Measurements from ENCODE around the gene MTHFSD. TPM values are rescaled to one million over a fixed set of nuclear protein-coding genes. Genes with fewer than 3 reads are reported as not detected.

Gene MTHFSD
- total and polyA plus RNA-seq, 7 experiments from 2014 or later: 16.7 to 46.7 (median 28.1) TPM

- H3K9me3 Mint-ChIP-seq: no peaks in the 10 kb centered on the region
- Histone ChIP-seq H3K4me3 (ENCODE audit: low read length) (no peak overlapping the region), H3K27ac (ENCODE audit: low read depth, low read length) (no peak overlapping the region), H3K36me3 (ENCODE audit: control insufficient read depth in 2 of 3, insufficient read depth in 3 of 3, low read length in 3 of 3) (no peaks in the 10 kb centered on the region), H3K9me3 (ENCODE audit: control insufficient read depth in 2 of 3, low read length in 3 of 3) (no peaks in the 10 kb centered on the region), H3K27me3 (ENCODE audit: control insufficient read depth in 2 of 2, insufficient read depth in 2 of 2, low read length in 2 of 2) (peaks cover 0 to 4% of the 10 kb centered on the region in 2 donors), H3K4me1 (ENCODE audit: control insufficient read depth in 2 of 2, insufficient read depth in 2 of 2, low read length in 2 of 2) (no peaks in the 10 kb centered on the region)
- no peak for ATAC-seq
- no peak overlapping the region for H3K27ac Mint-ChIP-seq
- H3K4me3 Mint-ChIP-seq: peak overlapping the region in 1 of 10 donors; percentile 40
- peaks cover 52 to 72% (median 55%) of the 10 kb centered on the region in 5 donors for H3K27me3 Mint-ChIP-seq
- H3K36me3 Mint-ChIP-seq: peaks cover 0 to 9% (median 0%) of the 10 kb centered on the region in 5 donors
- H3K4me1 Mint-ChIP-seq: peaks cover 5 to 22% (median 18%) of the 10 kb centered on the region in 7 donors
- intact Hi-C loops (cut with micrococcal nuclease): no loop called here
- DNase-seq: no peak
- POLR2A ChIA-PET: no interaction called here
- CTCF ChIA-PET: no interaction called here
Measured at GRCh38 chr16:86512301-86512859, 42.7 kb downstream of the MTHFSD start.

DNA sequence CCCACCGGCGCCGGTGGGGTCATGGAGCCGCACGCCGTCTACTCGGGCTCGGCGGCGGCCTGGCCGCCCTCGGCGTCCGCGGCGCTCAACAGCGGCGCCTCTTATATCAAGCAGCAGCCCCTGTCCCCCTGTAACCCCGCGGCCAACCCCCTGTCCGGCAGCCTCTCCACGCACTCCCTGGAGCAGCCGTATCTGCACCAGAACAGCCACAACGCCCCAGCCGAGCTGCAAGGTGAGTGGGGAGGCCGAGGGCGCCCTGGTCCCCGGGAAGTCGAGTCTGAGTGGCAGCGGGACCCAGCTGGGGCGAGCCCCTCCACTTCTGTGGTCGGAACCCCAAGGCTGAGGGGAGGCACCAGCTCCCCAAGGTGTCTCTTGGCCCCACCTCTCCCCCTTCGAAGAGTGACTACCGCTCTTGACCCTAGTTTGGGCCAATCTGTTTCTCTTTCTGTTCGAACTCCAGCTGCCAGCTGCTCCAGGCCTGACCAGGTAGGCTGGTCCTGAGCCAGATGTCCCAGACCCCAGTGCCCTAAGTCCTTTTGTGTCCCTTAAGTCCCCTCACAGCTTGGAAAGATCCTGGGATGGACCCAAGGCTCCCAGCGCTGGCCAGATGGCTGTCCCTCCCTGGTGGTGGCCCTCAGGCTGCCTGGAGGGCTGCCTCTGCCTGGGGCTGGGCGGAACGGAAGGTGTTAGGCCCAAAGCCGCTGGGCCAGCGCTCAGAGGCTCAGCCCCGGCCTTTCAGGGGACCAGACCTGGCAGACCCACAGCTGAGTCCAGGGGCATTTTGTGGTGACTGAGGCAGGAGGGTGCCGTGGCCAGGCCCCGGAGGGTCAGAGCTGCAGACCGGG lies 43.5 kb downstream of the MTHFSD start:
- peak overlapping the region in 7 of 10 donors; percentile 18 to 80 (median 60) for H3K4me3 Mint-ChIP-seq
- peaks cover 4 to 6% of the 10 kb centered on the region in 2 donors for H3K27me3 ChIP-seq (ENCODE audit: control insufficient read depth in 2 of 2, insufficient read depth in 2 of 2, low read length in 2 of 2)
- CTCF ChIA-PET: no interaction called here

DNA sequence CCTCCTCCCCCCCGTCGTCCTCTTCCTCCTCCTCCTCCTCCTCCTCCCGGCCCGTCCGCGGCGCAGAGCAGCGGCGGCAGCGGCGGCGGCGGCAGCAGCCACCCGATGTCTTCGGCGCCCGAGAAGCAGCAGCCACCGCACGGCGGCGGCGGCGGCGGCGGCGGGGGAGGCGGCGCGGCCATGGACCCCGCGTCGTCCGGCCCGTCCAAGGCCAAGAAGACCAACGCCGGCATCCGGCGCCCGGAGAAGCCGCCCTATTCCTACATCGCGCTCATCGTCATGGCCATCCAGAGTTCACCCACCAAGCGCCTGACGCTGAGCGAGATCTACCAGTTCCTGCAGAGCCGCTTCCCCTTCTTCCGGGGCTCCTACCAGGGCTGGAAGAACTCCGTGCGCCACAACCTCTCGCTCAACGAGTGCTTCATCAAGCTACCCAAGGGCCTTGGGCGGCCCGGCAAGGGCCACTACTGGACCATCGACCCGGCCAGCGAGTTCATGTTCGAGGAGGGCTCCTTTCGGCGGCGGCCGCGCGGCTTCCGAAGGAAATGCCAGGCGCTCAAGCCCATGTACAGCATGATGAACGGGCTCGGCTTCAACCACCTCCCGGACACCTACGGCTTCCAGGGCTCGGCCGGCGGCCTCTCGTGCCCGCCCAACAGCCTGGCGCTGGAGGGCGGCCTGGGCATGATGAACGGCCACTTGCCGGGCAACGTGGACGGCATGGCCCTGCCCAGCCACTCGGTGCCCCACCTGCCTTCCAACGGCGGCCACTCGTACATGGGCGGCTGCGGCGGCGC lies 44.4 kb downstream of the MTHFSD start, which contains the start of gene FOXF1:
Gene FOXF1 (plus strand): TSS at position 63 of the 797 bp plus-strand sequence. CDS start 43 bp downstream, at position 106.
- DNase-seq (no peak), ATAC-seq (no peak)
- Mint-ChIP-seq H3K36me3 (peaks cover 0 to 10% (median 0%) of the 10 kb centered on the region in 5 donors), H3K27ac (peak within 1 kb of the TSS in 1 of 9 donors; percentile 62), H3K4me3 (peak within 1 kb of the TSS; percentile 42 to 91 (median 82)), H3K9me3 (peaks cover 0 to 2% (median 0%) of the 10 kb centered on the region in 11 donors), H3K4me1 (peaks cover 8 to 35% (median 31%) of the 10 kb centered on the region in 7 donors), H3K27me3 (peaks cover 60 to 74% (median 63%) of the 10 kb centered on the region in 5 donors)
- Histone ChIP-seq H3K27me3 (ENCODE audit: control insufficient read depth in 2 of 2, insufficient read depth in 2 of 2, low read length in 2 of 2) (peaks cover 4 to 6% of the 10 kb centered on the region in 2 donors), H3K27ac (ENCODE audit: low read depth, low read length) (no peak within 1 kb of the TSS), H3K4me1 (ENCODE audit: control insufficient read depth in 2 of 2, insufficient read depth in 2 of 2, low read length in 2 of 2) (no peaks in the 10 kb centered on the region), H3K36me3 (ENCODE audit: control insufficient read depth in 2 of 3, insufficient read depth in 3 of 3, low read length in 3 of 3) (no peaks in the 10 kb centered on the region), H3K9me3 (ENCODE audit: control insufficient read depth in 2 of 3, low read length in 3 of 3) (no peaks in the 10 kb centered on the region), H3K4me3 (ENCODE audit: low read length) (no peak within 1 kb of the TSS)
- ChIA-PET CTCF (no interaction called here), POLR2A (no interaction called here)
- intact Hi-C loops (cut with micrococcal nuclease): no loop called here

More for the DNA sequence above, 43.5 kb downstream of the MTHFSD start:
- no peak overlapping the region for H3K4me3 ChIP-seq (ENCODE audit: low read length)
- no peak for ATAC-seq
- no peaks in the 10 kb centered on the region for H3K4me1 ChIP-seq (ENCODE audit: control insufficient read depth in 2 of 2, insufficient read depth in 2 of 2, low read length in 2 of 2)
- Mint-ChIP-seq H3K27ac (peak overlapping the region in 1 of 9 donors; percentile 81), H3K27me3 (peaks cover 54 to 74% (median 57%) of the 10 kb centered on the region in 5 donors), H3K9me3 (peaks cover 0 to 2% (median 0%) of the 10 kb centered on the region in 11 donors), H3K36me3 (peaks cover 0 to 10% (median 0%) of the 10 kb centered on the region in 5 donors), H3K4me1 (peaks cover 8 to 28% (median 24%) of the 10 kb centered on the region in 7 donors)
- POLR2A ChIA-PET: no interaction called here
- H3K9me3 ChIP-seq (ENCODE audit: control insufficient read depth in 2 of 3, low read length in 3 of 3): no peaks in the 10 kb centered on the region
- intact Hi-C loops (cut with micrococcal nuclease): no loop called here
- no peak for DNase-seq
- no peak overlapping the region for H3K27ac ChIP-seq (ENCODE audit: low read depth, low read length)
- no peaks in the 10 kb centered on the region for H3K36me3 ChIP-seq (ENCODE audit: control insufficient read depth in 2 of 3, insufficient read depth in 3 of 3, low read length in 3 of 3)

DNA sequence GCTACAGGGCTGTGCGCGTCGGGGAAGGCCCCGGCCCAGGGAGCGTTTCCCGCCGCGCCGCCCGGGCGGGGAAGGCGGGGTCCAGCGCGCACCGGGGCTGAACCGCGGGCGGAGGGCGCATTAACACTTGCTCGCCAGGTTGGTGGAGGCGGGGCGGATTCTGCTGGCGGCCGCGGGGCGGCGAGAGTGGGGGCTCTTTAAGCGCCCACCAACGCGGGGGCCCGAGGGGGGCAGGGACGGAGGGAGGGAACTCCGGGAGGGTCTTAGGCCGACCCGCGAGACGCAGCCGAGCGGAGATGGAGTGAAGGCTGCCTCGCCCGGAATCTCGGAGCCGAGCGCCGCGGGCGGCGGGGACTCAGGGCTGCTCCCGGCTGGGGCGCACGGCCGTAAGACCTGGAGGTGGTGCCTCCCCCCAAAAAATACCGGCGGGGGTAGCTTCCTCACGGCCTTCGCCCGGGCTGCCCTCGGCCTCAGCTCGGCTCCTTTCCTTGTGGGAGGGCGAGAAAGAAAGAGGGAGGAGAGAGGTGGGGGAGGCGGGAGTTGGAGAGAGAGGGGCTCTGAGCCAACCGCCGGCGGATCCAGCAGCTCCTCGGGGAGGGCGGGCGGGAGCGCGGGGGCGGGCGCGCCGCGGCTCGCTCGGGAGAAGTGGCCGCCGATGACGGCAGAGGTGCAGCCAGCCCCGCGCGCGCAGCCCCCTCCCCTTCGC lies 45.1 kb downstream of the MTHFSD start:
- no peak overlapping the region for H3K4me3 ChIP-seq (ENCODE audit: low read length)
- H3K27ac ChIP-seq (ENCODE audit: low read depth, low read length): no peak overlapping the region
- CTCF ChIA-PET: no interaction called here
- H3K4me3 Mint-ChIP-seq: peak overlapping the region in 6 of 10 donors; percentile 74 to 91 (median 82)
- H3K9me3 ChIP-seq (ENCODE audit: control insufficient read depth in 2 of 3, low read length in 3 of 3): no peaks in the 10 kb centered on the region
- DNase-seq (no peak), ATAC-seq (no peak)
- peaks cover 11 to 40% (median 35%) of the 10 kb centered on the region in 7 donors for H3K4me1 Mint-ChIP-seq
- H3K27ac Mint-ChIP-seq: no peak overlapping the region
- H3K36me3 Mint-ChIP-seq: peaks cover 0 to 9% (median 0%) of the 10 kb centered on the region in 5 donors
- H3K4me1 ChIP-seq (ENCODE audit: control insufficient read depth in 2 of 2, insufficient read depth in 2 of 2, low read length in 2 of 2): no peaks in the 10 kb centered on the region
- intact Hi-C loops (cut with micrococcal nuclease): loop anchor here in 1 of 2 donors (1.0 to 5.0 kb wide), 2 partner anchors 14 to 57 kb away; partner anchors contain the start of gene FOXC2
- peaks cover 61 to 75% (median 64%) of the 10 kb centered on the region in 5 donors for H3K27me3 Mint-ChIP-seq
- POLR2A ChIA-PET: no interaction called here
- peaks cover 0 to 2% (median 0%) of the 10 kb centered on the region in 11 donors for H3K9me3 Mint-ChIP-seq
- peaks cover 4 to 6% of the 10 kb centered on the region in 2 donors for H3K27me3 ChIP-seq (ENCODE audit: control insufficient read depth in 2 of 2, insufficient read depth in 2 of 2, low read length in 2 of 2)
- no peaks in the 10 kb centered on the region for H3K36me3 ChIP-seq (ENCODE audit: control insufficient read depth in 2 of 3, insufficient read depth in 3 of 3, low read length in 3 of 3)

DNA sequence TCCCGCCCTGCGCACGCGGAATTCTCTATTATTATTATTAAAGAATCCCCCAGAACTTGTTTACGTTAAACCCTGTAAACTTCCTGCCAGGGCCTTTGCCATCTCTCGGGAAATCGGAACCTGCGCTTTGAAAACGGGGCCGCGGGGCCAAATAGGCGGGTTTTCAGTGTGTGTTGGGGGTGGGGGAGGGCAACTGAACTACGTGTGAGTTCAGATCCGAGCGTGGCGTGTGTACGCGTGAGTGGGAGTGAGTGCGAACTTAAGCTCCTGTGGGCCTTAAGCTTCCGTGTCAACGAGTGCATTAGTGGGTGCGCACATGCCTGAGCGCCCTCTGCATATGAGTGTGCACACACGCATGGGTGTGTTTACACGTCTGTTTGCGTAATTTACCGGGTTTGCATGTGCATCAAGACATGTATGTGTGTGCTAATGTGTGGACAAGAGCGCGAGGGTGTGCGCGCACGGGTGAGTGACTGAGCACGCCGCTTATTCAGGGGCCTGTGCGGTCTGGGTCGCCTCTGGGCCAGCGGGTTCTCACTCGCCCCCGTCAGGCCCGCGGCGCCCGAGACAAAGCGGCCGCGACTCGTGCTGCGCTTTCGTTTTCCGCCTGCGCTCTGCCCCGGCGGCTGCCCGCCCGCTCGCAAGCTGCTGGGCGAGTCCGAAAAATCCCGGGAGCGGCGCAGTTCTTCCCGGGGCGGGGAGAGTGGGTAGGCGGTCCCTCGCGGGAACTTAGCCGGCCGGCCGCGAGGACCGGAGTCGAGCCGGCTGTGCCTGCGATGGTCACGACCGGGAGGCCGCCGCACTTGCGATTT lies 45.9 kb downstream of the MTHFSD start:
- ChIA-PET POLR2A (no interaction called here), CTCF (interaction anchor here (0.5 kb wide), 1 partner anchor 49 kb away, joined by 3 read pairs; no protein-coding TSS in a partner anchor)
- peak in 1 of 9 donors; percentile 56 for DNase-seq
- H3K27ac ChIP-seq (ENCODE audit: low read depth, low read length): no peak overlapping the region
- Mint-ChIP-seq H3K9me3 (peaks cover 0 to 2% (median 0%) of the 10 kb centered on the region in 11 donors), H3K27me3 (peaks cover 61 to 75% (median 64%) of the 10 kb centered on the region in 5 donors), H3K36me3 (peaks cover 0 to 6% (median 0%) of the 10 kb centered on the region in 5 donors), H3K27ac (peak overlapping the region in 1 of 9 donors; percentile 83), H3K4me3 (peak overlapping the region; percentile 74 to 91 (median 84)), H3K4me1 (peaks cover 11 to 41% (median 38%) of the 10 kb centered on the region in 7 donors)
- peaks cover 6 to 7% of the 10 kb centered on the region in 2 donors for H3K27me3 ChIP-seq (ENCODE audit: control insufficient read depth in 2 of 2, insufficient read depth in 2 of 2, low read length in 2 of 2)
- H3K4me3 ChIP-seq (ENCODE audit: low read length): peak overlapping the region; percentile 24
- H3K9me3 ChIP-seq (ENCODE audit: control insufficient read depth in 2 of 3, low read length in 3 of 3): no peaks in the 10 kb centered on the region
- ATAC-seq: no peak
- no peaks in the 10 kb centered on the region for H3K36me3 ChIP-seq (ENCODE audit: control insufficient read depth in 2 of 3, insufficient read depth in 3 of 3, low read length in 3 of 3)
- intact Hi-C loops (cut with micrococcal nuclease): loop anchor here in 1 of 2 donors (1.0 to 5.0 kb wide), 2 partner anchors 13 to 58 kb away; partner anchors contain the start of gene FOXC2
- H3K4me1 ChIP-seq (ENCODE audit: control insufficient read depth in 2 of 2, insufficient read depth in 2 of 2, low read length in 2 of 2): no peaks in the 10 kb centered on the region

Data from naive thymus-derived CD4-positive, alpha-beta T cell (primary cell).